T47D (cell line): ENCODE measurements around the gene SYT8.

Experiments used
- DNase-seq, 2 experiments: peaks; one replicate each; pipeline versions ENCODE4 v3.0.0 to v3.0.0-alpha.2; 2011 to 2012; ENCODE audit warnings: low read depth in 1 of 2, low spot score in 1 of 2
- JUND ChIP-seq: IDR thresholded peaks from 2 replicates; pipeline ENCODE4 v1.6.1; 2012; ENCODE audit warnings: low read depth
- in situ Hi-C: cut with HindIII; loops from 2 replicates; pipeline ENCODE4 v1.10.0; 2016; ENCODE audit warnings: low sequenced_read_pairs, low pct_unique_long_range_greater_than_20kb

Gene SYT8

DNA sequence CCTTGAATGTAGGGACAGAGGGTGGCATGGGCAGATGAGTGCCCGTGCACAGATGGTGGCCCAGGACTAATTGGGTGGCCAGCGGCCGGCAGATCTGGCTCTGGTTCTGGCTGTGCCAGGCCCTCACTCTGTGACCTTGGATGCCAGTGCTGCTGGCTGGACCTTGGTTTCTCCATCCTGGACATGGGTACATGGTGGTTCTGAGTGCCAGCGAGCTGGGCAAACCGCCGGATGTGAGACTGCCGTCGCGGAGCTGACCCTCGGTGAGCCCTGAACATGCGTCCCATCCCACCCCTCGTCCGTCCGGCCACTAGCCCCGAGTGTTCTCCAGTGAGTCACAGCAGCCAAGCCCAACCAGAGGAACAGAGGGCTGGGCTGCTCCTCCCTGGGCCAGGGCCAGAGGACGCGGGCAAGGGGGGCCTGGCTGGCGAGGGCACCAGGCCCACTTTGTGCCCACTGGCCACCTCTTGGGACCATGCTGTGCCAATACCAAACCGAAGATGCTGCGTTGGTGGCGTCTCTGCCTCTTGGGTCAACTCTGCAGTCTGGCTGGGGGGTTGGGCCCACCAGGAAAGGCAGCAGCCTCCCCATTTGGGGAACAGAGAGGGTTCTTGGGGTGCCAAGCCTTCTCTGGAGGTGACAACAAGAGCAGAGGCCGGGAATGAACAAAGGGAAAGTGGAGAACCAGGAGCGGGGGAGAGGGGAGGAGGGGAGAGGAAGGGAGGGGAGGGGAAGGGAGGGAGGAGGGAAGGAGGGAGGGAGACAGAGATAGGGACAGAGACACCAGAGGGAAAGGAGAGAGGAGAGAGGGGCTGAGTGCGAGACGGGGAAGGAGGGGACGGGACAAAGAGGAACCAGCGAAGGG is 28.8 kb downstream of the SYT8 start:
- in situ Hi-C loops = no loop called here
- DNase-seq = peak in 1 of 2 experiments; percentile 41
- TF ChIP-seq JUND = no peak

DNA sequence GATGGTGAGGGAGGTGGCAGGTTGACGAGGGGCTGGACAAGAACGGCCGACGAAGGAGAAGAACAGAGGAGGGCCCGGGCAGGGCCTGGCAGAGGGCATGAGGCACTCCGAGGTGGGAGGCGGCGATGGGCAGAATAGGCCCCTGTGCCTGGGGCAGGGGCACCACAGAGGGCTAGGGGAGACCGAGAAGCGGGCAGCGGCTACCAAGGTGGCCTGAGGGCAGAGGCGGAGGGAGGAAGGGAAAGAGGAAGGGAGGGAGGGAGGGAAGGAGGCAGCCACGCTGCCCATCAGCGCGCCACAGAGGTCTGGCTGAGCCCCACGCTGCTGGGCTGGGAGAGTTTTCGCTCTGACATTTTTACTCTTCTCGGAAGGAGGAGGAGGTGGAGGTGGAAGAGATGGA is 29.4 kb downstream of the SYT8 start:
- TF ChIP-seq JUND = no peak
- in situ Hi-C loops = no loop called here
- DNase-seq = no peak

DNA sequence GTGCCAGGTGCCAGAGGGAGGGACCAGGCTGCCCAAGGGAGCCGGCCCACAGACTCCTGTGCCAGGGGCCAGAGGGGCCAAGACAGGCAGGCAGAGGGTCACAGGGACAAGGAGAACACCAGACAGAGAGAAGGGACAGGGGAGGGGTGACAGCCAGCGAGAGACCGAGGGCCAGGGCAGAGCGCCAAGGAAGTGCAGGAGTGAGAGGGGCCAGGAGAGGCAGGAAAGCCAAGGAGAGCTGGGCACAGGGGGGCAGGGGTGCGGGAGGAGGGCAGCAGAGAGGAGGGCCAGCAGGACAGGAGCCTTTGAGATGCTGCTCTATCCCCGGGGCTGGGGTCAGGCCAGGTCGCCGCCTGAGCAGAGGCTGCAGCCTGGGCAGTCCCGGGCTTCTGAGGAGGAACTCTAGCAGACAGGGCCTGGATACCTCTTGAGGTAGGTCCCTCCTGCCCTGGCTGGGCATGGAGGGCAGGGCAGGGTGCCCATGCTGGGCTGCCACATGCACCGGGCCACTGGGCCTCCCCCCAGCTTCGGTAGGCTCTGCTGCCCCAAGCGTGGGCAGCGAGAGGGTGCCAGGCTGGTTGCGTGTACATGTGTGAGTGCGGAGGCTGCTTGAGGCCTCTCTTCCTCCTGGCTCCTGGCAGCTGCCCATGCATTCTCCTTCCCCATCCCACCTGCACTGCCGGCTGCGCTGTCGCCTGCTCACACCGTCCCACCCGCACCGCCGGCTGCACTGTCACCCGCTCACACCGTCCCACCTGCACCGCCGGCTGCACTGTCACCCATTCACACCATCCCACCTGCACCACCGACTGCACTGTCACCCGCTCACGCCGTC is 30.3 kb downstream of the SYT8 start:
- no peak for DNase-seq
- in situ Hi-C loops = no loop called here
- no peak for TF ChIP-seq JUND

GRCh38 chr11:1866226-1866625 is 31.4 kb downstream of the SYT8 start:
- no peak for DNase-seq
- in situ Hi-C loops = no loop called here
- no peak for TF ChIP-seq JUND

GRCh38 chr11:1866776-1867175 is 32.0 kb downstream of the SYT8 start:
- DNase-seq = no peak
- in situ Hi-C loops = no loop called here
- no peak for TF ChIP-seq JUND

DNA sequence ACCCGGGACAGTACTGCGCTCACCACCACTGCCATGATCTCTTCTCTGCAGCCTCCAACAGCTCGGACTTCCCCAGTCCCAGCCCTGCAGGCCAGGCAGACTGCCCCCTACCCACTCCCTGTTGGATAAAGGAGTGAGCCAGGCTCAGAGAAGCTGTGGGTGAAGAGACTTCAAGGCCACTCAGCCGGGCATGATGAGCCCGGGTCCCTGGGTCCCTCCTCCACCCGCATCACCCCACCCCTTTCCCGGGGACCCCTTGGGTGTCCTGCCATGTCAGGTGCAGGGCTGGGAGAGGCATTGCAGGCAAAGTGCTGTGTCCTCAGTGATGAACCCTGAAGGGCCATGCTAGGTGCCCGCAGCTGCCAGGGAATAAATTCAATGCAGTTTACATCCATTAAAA is 32.6 kb downstream of the SYT8 start:
- in situ Hi-C loops = no loop called here
- no peak for DNase-seq
- TF ChIP-seq JUND = no peak

- no peak for TF ChIP-seq JUND
- DNase-seq = no peak
- in situ Hi-C loops = no loop called here
These were observed 33.4 kb downstream of the SYT8 start for GRCh38 chr11:1868056-1868635.

- no peak for TF ChIP-seq JUND
- in situ Hi-C loops = no loop called here
These were observed 34.0 kb downstream of the SYT8 start for GRCh38 chr11:1868636-1869291.

GRCh38 chr11:1869427-1870325 is 34.9 kb downstream of the SYT8 start:
- in situ Hi-C loops = no loop called here

More at GRCh38 chr11:1868636-1869291, 34.0 kb downstream of the SYT8 start:
- no peak for DNase-seq

GRCh38 chr11:1870326-1870696 is 35.5 kb downstream of the SYT8 start:
- in situ Hi-C loops = no loop called here
- DNase-seq = no peak
- TF ChIP-seq JUND = no peak

More at GRCh38 chr11:1869427-1870325, 34.9 kb downstream of the SYT8 start:
- no peak for TF ChIP-seq JUND
- peak; percentile 49 to 77 for DNase-seq

DNA sequence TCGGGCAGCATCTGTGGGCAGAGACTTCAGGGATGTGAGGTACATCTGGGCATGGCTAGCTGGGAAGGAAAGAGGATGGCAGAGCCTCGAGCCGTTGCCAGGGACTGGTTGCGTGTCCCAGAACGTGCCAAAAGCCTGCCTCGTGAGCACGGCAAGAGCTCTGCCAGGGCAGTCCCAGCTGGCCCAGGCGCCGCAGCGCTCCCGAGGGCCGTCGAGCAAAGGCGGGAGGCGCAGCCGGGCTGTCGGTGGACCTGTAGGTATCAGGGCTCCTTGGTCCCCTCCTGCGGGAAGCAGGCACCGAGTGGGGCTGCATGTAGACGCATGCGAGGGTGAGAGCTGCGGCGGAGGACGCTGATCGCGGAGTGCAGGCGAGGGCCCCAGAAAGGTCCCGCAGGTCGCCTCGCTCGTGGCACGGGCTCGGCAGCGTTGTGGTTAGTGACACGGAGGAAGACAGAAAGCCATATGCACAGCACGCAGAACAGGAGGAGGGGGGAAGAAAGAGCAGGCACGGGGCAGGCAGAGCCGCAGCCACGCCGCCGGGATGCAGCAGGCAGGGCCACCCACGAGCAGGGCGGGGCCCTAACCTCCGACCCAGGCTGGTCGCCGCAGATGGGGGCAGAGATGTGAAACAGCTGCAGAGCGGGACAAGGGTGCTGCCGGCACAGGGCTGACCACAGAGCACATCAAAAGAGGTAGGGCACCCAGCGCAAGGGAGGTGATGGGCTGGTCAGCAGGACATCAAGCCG is 36.1 kb downstream of the SYT8 start:
- in situ Hi-C loops = no loop called here

More for the DNA sequence above, 36.1 kb downstream of the SYT8 start:
- TF ChIP-seq JUND = no peak
- no peak for DNase-seq
